A673 (cell line): ENCODE results near the gene CRACR2B.

Experiments used
- EZH2 ChIP-seq: fragments of 200-600 bp; sonication (generic); IDR thresholded peaks from 2 replicates; pipeline ENCODE4 v1.6.1; 2017; ENCODE audit warnings: borderline replicate concordance, low read depth, mild to moderate bottlenecking, mixed read lengths, antibody characterized with exemption, low read length; ENCODE audit not compliant: poor library complexity, severe bottlenecking
- TF ChIP-seq, protein P1 (sequence below): fragments of 300-800, 200-600 bp; sonication (generic); conservative IDR thresholded peaks from 2 replicates; pipeline ENCODE4 v1.5.1; 2017; ENCODE audit warnings: low read depth, mild to moderate bottlenecking, antibody characterized with exemption, low read length, moderate library complexity, mixed read lengths

GRCh38 chr11:790721-791564 lies 36.8 kb upstream of the CRACR2B start:
- TF ChIP-seq, protein P1, sequence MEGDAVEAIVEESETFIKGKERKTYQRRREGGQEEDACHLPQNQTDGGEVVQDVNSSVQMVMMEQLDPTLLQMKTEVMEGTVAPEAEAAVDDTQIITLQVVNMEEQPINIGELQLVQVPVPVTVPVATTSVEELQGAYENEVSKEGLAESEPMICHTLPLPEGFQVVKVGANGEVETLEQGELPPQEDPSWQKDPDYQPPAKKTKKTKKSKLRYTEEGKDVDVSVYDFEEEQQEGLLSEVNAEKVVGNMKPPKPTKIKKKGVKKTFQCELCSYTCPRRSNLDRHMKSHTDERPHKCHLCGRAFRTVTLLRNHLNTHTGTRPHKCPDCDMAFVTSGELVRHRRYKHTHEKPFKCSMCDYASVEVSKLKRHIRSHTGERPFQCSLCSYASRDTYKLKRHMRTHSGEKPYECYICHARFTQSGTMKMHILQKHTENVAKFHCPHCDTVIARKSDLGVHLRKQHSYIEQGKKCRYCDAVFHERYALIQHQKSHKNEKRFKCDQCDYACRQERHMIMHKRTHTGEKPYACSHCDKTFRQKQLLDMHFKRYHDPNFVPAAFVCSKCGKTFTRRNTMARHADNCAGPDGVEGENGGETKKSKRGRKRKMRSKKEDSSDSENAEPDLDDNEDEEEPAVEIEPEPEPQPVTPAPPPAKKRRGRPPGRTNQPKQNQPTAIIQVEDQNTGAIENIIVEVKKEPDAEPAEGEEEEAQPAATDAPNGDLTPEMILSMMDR, result no peak
- TF ChIP-seq EZH2, result no peak
